Measurements from ENCODE around the gene CDK19. TPM values are rescaled to one million over a fixed set of nuclear protein-coding genes. Genes with fewer than 3 reads are reported as not detected.

CDK19 gene
- total RNA-seq, 3 donors from 2014 or later (not counting 1 experiment from before 2014, with no cell fraction given) = 21.2 to 30.8 (median 25.9) TPM

DNA sequence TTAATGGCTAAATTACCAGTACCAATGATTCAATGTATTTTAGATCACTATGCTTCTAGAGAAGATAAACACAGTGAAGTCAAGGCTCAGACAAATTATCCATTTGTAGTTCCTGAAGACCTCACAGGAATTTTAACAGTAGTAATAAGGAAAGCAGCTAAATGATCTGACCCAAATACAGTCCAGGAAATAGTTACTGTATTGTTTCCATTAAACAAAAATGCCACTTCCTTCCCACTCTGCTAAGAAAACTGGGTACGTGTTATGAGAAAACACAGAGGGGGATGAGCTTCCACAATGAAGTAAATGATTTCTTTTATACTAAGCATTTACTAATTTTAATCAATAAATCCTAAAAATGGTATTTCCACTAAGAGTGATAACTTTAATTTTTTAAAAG lies 127.9 kb downstream of the CDK19 start:
- Histone ChIP-seq H3K27ac (ENCODE audit: low read length) (peak overlapping the region; percentile 65), H3K9me3 (ENCODE audit: control insufficient read depth, insufficient read depth, low read length) (no peaks in the 10 kb centered on the region), H3K4me1 (ENCODE audit: control insufficient read depth, insufficient read depth, low read length) (peaks cover 28% of the 10 kb centered on the region), H3K36me3 (ENCODE audit: control insufficient read depth, insufficient read depth, low read length) (no peaks in the 10 kb centered on the region), H3K4me3 (ENCODE audit: low read length) (no peak overlapping the region), H3K27me3 (ENCODE audit: control insufficient read depth, insufficient read depth, low read length) (no peaks in the 10 kb centered on the region)
- WGBS (ENCODE audit: insufficient coverage) = no CpG with 5 or more reads among the region's 1 CpG
- Mint-ChIP-seq H3K27ac (peak overlapping the region; percentile 83 to 88), H3K27me3 (ENCODE audit: low read depth in 2 of 2) (no peaks in the 10 kb centered on the region), H3K36me3 (no peaks in the 10 kb centered on the region), H3K4me1 (peaks cover 31 to 43% of the 10 kb centered on the region in 2 donors), H3K9me3 (no peaks in the 10 kb centered on the region), H3K4me3 (peak overlapping the region; percentile 81)
- TF ChIP-seq, protein P1, sequence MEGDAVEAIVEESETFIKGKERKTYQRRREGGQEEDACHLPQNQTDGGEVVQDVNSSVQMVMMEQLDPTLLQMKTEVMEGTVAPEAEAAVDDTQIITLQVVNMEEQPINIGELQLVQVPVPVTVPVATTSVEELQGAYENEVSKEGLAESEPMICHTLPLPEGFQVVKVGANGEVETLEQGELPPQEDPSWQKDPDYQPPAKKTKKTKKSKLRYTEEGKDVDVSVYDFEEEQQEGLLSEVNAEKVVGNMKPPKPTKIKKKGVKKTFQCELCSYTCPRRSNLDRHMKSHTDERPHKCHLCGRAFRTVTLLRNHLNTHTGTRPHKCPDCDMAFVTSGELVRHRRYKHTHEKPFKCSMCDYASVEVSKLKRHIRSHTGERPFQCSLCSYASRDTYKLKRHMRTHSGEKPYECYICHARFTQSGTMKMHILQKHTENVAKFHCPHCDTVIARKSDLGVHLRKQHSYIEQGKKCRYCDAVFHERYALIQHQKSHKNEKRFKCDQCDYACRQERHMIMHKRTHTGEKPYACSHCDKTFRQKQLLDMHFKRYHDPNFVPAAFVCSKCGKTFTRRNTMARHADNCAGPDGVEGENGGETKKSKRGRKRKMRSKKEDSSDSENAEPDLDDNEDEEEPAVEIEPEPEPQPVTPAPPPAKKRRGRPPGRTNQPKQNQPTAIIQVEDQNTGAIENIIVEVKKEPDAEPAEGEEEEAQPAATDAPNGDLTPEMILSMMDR (IDR thresholded peaks at IDR 0.05) = no peak
- intact Hi-C loops (cut with micrococcal nuclease) = no loop called here
- ATAC-seq (peak in 2 of 3 donors; percentile 35 to 38), DNase-seq (peak in 1 of 2 donors; percentile 10)

DNA sequence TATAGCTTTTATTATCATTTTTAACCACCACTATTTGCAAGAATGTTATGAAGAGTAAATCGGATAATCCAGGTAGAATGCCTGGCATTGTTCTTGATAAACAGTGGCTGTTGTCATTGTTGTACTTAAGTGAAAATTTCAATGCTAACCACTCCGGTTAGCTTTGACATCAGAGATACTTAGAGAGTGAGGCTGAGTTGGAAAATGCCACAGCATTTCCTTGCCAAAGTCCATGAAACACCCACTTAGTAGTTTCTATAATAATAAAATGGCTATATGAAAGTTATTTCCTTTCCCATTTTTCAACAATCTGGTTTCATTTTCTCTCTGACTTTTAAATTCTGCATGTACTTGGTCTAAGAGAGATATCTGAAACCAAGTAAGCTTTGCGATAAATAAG lies 132.0 kb downstream of the CDK19 start:
- Mint-ChIP-seq H3K27me3 (ENCODE audit: low read depth in 2 of 2) (no peaks in the 10 kb centered on the region), H3K4me1 (peaks cover 21 to 33% of the 10 kb centered on the region in 2 donors), H3K9me3 (no peaks in the 10 kb centered on the region), H3K4me3 (no peak overlapping the region), H3K36me3 (no peaks in the 10 kb centered on the region), H3K27ac (no peak overlapping the region)
- Histone ChIP-seq H3K27me3 (ENCODE audit: control insufficient read depth, insufficient read depth, low read length) (no peaks in the 10 kb centered on the region), H3K27ac (ENCODE audit: low read length) (no peak overlapping the region), H3K9me3 (ENCODE audit: control insufficient read depth, insufficient read depth, low read length) (no peaks in the 10 kb centered on the region), H3K4me3 (ENCODE audit: low read length) (no peak overlapping the region), H3K4me1 (ENCODE audit: control insufficient read depth, insufficient read depth, low read length) (peaks cover 12% of the 10 kb centered on the region), H3K36me3 (ENCODE audit: control insufficient read depth, insufficient read depth, low read length) (no peaks in the 10 kb centered on the region)
- no peak for DNase-seq
- intact Hi-C loops (cut with micrococcal nuclease) = no loop called here
- no peak for ATAC-seq
- TF ChIP-seq, protein P1 (IDR thresholded peaks at IDR 0.05) = no peak
- 100% methylated on average over 1 of the region's 3 CpGs for WGBS (ENCODE audit: insufficient coverage)

DNA sequence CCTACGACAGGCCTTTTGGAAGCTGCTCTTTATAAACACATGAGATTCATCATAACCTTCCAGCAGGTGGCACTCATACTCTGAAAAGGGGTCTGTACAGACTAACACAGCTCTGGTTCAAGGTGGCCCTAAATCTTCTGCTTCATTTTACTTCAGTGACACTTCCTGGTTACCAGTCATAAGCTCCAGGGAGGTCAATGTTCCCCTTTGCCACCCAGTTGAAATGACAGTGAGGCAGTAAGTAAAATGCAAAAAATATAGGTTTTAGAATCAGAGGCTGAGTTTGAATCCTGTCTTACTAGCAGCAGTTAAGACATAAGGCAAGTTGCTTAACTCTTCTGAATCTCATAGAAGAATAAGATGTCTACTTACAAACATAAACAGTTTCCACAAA lies 132.8 kb downstream of the CDK19 start:
- Histone ChIP-seq H3K36me3 (ENCODE audit: control insufficient read depth, insufficient read depth, low read length) (no peaks in the 10 kb centered on the region), H3K9me3 (ENCODE audit: control insufficient read depth, insufficient read depth, low read length) (no peaks in the 10 kb centered on the region), H3K27me3 (ENCODE audit: control insufficient read depth, insufficient read depth, low read length) (no peaks in the 10 kb centered on the region), H3K4me1 (ENCODE audit: control insufficient read depth, insufficient read depth, low read length) (peaks cover 7% of the 10 kb centered on the region), H3K4me3 (ENCODE audit: low read length) (no peak overlapping the region), H3K27ac (ENCODE audit: low read length) (no peak overlapping the region)
- peak overlapping the region; percentile 79 to 80 for H3K27ac Mint-ChIP-seq
- peaks cover 14 to 25% of the 10 kb centered on the region in 2 donors for H3K4me1 Mint-ChIP-seq
- DNase-seq (peak; percentile 33 to 89), ATAC-seq (peak; percentile 96 to 99 (median 99))
- TF ChIP-seq, protein P1 (IDR thresholded peaks at IDR 0.05) = peak; percentile 71
- H3K9me3 Mint-ChIP-seq = no peaks in the 10 kb centered on the region
- intact Hi-C loops (cut with micrococcal nuclease) = loop anchor here (1.0 kb wide), 4 partner anchors 132 to 317 kb away; no protein-coding TSS in a partner anchor
- H3K27me3 Mint-ChIP-seq (ENCODE audit: low read depth in 2 of 2) = no peaks in the 10 kb centered on the region
- WGBS (ENCODE audit: insufficient coverage) = 0% methylated on average over 1 of the region's 1 CpG
- no peak overlapping the region for H3K4me3 Mint-ChIP-seq
- H3K36me3 Mint-ChIP-seq = no peaks in the 10 kb centered on the region

Measured in natural killer cell (primary cell).